Kasumi-1 (cell line): Measurements from ENCODE around the gene SH3BP4.

Source experiments
- DNase-seq, 2 experiments: peaks; one replicate each; lab custom pipeline; 2025; lab: John Stamatoyannopoulos, UW

SH3BP4 gene

DNA sequence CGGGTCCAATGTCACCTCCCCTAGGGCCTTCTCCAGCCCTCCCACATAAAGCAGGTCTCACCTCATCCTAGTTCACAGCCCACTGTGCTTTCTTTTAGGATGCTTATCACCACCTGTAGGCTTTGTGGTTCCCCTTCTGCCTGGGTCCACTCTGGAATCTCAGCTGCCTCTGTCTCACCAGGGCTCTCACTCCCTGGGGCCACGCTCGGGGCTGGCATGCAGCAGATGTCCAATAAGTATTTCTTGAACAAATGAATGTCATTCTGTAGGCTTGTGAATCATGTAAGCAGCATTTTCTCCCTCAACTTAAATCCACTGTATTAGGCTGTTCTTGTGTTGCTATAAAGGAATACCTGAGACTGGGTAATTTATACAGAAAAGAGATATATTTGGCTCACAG lies 4.3 kb upstream of the SH3BP4 start:
- no peak for DNase-seq

- no peak for DNase-seq
Observed at GRCh38 chr2:234949762-234950434, 1.9 kb upstream of the SH3BP4 start.

- no peak for DNase-seq
Observed at GRCh38 chr2:234950435-234950729, 1.4 kb upstream of the SH3BP4 start.

DNA sequence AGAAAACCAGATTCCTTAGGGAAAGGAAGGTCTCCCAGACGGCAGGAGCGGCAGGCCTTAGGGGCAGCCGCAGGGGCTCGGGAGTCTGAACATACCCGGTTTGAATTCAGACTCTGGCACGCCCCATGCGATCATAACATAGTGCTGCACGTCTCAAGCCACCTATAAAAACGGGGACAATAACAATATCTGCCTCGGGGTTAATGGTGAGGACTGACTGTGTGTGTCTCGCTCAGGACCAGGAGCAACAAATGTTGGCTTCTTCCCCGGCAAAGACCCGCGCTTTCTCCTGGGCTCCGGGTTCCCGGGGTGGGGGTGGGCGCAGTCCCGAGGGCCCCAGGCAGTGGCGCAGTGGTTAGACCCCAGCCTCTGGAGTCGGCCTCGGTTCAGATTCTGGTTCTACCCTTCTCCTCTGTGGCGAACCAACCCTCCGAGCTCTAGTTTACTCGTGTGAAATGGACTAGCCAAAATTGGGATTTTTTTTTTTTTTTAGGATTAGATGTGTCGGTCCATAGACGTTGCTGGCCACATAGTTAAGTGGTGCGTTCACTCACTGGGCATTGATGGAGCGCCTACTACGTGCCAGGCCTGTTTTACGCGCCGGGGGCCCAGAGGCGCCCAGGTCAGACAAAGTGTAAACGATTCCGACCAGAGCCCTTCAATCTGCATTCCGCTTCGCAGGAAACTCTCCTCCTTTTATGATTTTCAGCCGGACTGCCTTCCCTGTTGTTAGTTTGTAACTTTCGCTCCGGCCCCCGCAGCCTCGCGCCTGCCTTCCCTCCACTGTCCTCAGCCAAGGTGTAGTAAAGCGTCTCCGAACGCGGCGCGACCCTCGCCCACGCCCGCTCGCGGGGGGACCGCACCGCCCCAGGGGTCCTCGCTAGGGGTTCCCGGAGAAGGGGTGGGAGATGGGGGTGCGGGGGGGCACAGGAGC lies 820 bp upstream of the SH3BP4 start:
- DNase-seq: no peak

DNA sequence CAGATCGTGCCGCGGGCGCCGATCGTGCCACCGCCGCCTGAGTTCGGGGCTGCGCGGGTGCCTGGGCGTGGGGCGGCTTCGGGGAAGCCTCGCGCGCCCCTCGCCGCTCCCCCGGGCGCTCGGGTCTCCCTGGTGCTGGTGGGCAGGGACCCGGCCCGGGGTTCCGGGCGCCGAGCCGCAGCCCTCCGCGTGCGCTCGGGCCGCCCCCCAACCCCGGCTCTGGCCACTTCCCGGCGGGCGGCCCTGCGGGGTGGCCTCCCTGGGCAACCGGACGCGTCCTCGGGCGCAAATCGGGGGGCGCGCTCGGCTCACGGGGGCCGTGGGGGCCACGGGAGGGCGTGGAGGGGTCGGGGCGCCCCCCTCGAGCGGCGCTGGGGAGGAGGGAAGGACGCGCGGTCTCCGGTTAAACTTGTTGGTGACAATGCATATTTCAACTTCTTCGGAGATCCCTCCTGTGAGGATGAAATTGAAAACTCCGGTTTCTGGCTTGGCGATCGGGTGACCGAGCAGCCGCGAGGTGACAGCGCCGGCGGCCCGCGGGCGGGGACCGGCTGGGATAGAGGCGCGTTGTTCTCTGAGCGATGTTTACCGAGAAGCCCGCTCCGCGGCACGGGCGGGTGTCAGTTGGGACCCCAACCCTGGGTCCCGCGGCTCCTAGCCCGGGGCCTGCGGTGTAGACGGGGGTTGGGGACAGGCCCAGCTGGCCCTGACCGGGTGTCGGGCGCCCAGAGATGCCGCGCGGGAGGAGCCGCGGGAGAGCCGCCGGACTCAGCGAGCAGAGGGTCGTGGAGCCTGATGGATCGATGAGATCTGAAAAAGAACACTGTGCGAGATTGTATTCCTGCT lies 676 bp downstream of the SH3BP4 start:
- DNase-seq: no peak

DNA sequence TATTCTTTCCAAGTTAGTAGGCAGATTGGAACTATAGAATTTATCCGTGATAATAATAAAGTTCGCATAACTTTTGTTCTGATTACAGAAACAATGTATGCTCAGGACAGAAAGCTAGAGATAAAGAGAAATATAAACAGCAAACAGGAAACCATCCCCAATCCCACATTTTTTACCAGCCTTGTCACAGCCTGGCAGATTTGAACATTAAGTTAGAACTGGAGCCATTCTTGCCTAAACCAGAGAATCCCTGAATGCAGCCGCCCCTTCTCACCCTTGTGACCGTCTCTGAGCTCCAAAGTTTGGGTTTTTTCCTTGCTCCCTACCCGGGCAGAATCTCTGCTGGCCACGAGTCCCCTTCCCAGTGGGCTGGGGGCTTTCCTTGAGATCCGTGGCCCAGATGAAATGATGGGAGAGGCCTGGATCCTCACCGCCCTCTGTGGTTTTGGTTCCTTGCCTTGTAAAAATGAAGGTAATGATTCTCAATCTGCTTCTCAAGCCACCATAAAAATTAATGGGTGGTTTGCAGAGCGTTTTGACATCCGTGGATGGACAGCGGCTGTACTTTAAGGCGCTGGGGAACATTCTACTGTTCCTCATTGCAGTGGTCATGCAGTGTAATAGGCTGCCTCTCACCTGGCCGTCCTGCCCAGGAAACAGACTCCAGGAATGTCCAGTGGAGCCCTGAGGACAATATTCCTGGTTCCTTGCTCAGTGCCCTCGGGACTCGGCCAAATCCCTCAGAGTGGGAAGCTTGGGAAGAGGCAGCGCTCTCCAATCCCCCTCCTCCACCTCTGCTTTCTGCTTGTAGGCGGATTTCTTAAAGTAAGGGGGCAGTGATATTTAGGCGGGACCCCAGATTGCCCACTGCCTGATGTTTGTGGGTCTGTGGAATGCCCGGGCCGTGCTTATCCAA lies 1.6 kb downstream of the SH3BP4 start:
- DNase-seq: no peak

DNA sequence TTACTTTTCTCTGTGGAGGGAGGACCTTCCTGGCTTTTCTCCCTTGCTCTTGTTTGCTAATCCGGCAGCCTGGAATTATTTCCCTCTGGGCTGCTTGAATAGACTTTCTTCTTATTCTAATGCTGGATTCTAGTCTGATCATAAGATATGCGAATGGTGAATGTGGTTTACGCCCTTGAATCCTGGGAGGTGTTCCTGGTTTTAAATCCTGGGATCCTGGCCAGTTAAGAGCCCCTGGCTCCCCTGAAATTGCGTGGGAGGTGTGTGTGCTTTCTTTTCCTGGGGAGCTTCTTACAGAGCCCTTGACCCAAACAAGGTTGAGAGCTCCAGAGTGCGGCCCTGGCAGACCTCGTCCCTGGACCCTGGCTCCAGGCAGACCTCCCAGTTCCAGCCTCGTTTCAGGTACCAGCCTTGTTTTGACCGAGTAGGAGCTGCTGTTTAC lies 2.8 kb downstream of the SH3BP4 start:
- DNase-seq: no peak

GRCh38 chr2:234955091-234955591 lies 3.3 kb downstream of the SH3BP4 start:
- DNase-seq: no peak

GRCh38 chr2:234955971-234956509 lies 4.2 kb downstream of the SH3BP4 start:
- no peak for DNase-seq

- DNase-seq: no peak
Observed at GRCh38 chr2:234957834-234958135, 6.0 kb downstream of the SH3BP4 start.

GRCh38 chr2:234958311-234958710 lies 6.5 kb downstream of the SH3BP4 start:
- no peak for DNase-seq

GRCh38 chr2:234958746-234959395 lies 7.1 kb downstream of the SH3BP4 start:
- no peak for DNase-seq

DNA sequence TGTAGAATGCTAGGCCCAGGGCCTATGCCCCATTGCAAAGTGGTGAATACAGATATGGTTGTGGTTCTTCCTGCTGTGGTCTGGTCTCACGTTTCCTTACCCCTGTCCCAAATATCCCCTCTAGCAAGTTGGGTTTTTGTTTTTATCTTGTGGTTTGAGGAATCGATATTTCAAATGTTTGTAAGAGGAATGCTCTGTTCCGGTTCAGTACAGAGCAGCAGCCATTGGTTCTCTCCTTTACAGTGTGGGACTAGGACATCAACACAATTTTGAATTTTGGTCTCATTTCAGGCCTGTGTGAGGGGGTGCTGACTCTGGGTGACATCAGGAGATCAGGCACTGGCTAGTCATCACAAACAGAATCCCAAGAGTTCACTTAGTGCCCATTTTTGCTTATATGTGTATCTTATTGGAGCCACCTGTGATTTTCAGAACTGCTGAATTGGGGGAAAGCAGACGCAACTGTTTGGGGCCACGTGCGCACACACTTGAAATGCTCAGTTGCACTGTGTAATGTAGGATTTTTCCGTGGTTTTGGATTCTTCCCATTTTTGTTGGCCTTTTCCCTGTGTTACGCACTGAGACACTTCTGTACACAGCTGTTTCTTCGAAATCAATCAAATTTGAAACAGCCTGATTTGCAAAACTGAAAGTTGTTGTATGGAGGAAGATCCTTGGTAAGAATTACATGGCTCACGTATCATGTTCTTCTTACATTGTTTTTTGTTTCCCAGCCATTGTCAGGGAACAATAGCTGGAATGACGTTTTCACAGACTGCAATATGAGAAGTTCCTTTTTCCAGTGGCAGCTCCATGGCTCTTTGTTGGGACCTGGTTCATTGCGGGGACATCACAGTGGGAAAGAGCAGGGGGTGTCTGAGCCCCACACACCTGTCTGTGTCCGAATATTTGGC lies 8.6 kb downstream of the SH3BP4 start:
- DNase-seq: no peak

DNA sequence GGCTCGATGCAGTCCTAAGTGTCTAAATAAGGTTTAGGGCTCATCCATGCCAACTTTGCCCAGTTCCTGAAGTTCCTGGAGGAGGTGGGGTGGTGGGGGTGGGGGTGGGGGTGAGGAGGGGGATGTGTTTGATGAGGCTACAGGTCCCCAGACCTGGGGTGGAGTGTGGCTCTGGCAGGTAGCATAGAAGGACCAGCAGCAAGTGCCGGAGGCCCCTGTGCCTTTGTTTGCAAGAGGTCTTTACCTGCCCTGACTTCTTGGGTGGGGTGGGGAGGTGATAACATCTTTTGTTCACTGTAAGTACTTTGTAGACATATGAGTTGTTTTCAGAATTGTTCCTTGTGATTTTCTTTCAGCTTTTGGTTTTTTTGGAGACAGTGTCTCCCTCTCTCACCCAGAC lies 10.0 kb downstream of the SH3BP4 start:
- DNase-seq: no peak

GRCh38 chr2:234963773-234964615 lies 12.2 kb downstream of the SH3BP4 start:
- DNase-seq: no peak

- DNase-seq: no peak
Observed at GRCh38 chr2:234964631-234965461, 13.0 kb downstream of the SH3BP4 start.

GRCh38 chr2:234966340-234966739 lies 14.5 kb downstream of the SH3BP4 start:
- no peak for DNase-seq
